Hepatocyte (in vitro differentiated cells): ENCODE data around the gene ERICH2.

ENCODE experiments used
- CTCF ChIP-seq: fragments of 200-600 bp; sonication (generic); IDR thresholded peaks from 2 replicates; pipeline ENCODE4 v1.5.1; 2016; ENCODE audit warnings: antibody characterized with exemption, mild to moderate bottlenecking; ENCODE audit not compliant: poor library complexity
- EZH2 ChIP-seq: fragments of 200-600 bp; sonication (generic); IDR thresholded peaks from 2 replicates; pipeline ENCODE4 v1.6.1; 2016; ENCODE audit warnings: antibody characterized with exemption, mild to moderate bottlenecking, borderline replicate concordance
- EZH2phosphoT487 ChIP-seq: fragments of 200-600 bp; sonication (generic); IDR thresholded peaks from one replicate; pipeline ENCODE4 v1.6.1; 2018; ENCODE audit warnings: antibody characterized with exemption, mild to moderate bottlenecking, low read depth, moderate library complexity; ENCODE audit not compliant: unreplicated experiment, severe bottlenecking

GRCh38 chr2:170818036-170818751, 48.0 kb downstream of the ERICH2 start:
- peak; percentile 91 for TF ChIP-seq EZH2
- no peak for TF ChIP-seq CTCF
- TF ChIP-seq EZH2phosphoT487 = no peak
